Astrocyte of the cerebellum (primary cell): ENCODE data around the gene PAK2.

Experiments used
- DNase-seq: peaks from one replicate; pipeline ENCODE4 v3.0.0-alpha.2; 2011; ENCODE audit warnings: low read depth
- H3K4me3 ChIP-seq: 2 replicates; pipeline ENCODE4 v1.5.1; 2011; ENCODE audit warnings: mild to moderate bottlenecking, low read depth, low read length, moderate library complexity
- CTCF ChIP-seq: IDR thresholded peaks from 2 replicates; pipeline ENCODE4 v1.5.1; 2012; ENCODE audit warnings: low read length, low read depth, moderate library complexity, mild to moderate bottlenecking; ENCODE audit errors: missing control alignments
- in situ Hi-C: cut with HindIII; loops from 2 replicates; pipeline ENCODE4 v1.10.0; 2017; ENCODE audit warnings: low sequenced_read_pairs

PAK2 gene

GRCh38 chr3:196695849-196696226 lies 43.8 kb upstream of the PAK2 start:
- in situ Hi-C loops: loop anchor here (10.0 kb wide), 2 partner anchors 61 to 169 kb away; partner anchors contain the start of genes NRROS and SENP5
- no peak for DNase-seq
- TF ChIP-seq CTCF: no peak
- no peak overlapping the region for H3K4me3 ChIP-seq

- DNase-seq: no peak
- H3K4me3 ChIP-seq: no peak overlapping the region
- in situ Hi-C loops: loop anchor here (10.0 kb wide), 2 partner anchors 62 to 168 kb away; partner anchors contain the start of genes NRROS and SENP5
- TF ChIP-seq CTCF: no peak
These were observed 42.4 kb upstream of the PAK2 start for GRCh38 chr3:196697270-196697669.

- no peak for TF ChIP-seq CTCF
- DNase-seq: no peak
- in situ Hi-C loops: loop anchor here (10.0 kb wide), 2 partner anchors 65 to 165 kb away; partner anchors contain the start of genes NRROS and SENP5
- H3K4me3 ChIP-seq: no peak overlapping the region
These were observed 39.9 kb upstream of the PAK2 start for GRCh38 chr3:196699749-196700148.

- no peak for DNase-seq
- H3K4me3 ChIP-seq: no peak overlapping the region
- no peak for TF ChIP-seq CTCF
- in situ Hi-C loops: no loop called here
These were observed 38.9 kb upstream of the PAK2 start for GRCh38 chr3:196700801-196701200.

DNA sequence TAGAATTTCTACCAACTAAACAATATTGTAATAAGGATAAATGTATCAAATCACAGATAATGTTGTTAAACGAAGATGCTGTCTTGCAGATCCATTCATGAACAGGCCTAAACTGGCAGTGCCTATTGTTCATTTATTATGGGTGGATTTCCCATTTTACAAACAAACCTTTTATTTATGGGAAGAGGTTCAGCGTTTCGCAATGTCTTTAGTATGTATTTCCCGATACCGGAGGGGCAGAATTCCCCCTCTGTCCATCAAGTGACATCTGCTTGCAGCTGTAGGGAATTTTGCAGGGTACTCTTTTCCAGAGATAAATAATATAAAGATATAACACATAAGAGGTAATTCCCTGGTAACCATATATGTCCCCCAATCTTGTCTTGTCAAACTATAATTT lies 33.3 kb upstream of the PAK2 start:
- no peak for DNase-seq
- no peak for TF ChIP-seq CTCF
- no peak overlapping the region for H3K4me3 ChIP-seq
- in situ Hi-C loops: no loop called here

DNA sequence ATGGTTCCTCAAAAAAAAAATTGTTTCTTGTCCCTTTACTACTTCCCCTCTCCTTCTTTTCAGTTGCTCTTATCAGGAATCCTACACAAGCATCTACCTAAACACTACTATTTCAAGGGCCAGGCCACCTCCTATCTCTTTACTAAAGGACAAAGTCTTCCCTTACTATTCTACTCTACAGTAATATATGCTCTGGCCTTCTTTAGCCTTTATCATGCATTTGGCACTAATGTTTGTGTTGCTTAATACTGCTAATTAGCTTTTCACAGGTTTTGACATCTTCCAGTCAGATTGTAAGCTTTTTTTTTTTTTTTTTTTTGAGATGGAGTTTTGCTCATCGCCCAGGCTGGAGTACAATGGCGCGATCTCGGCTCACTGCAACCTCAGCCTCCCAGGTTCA lies 32.9 kb upstream of the PAK2 start:
- no peak for TF ChIP-seq CTCF
- in situ Hi-C loops: no loop called here
- no peak for DNase-seq
- no peak overlapping the region for H3K4me3 ChIP-seq

- TF ChIP-seq CTCF: no peak
- in situ Hi-C loops: no loop called here
- no peak for DNase-seq
- no peak overlapping the region for H3K4me3 ChIP-seq
These were observed 32.1 kb upstream of the PAK2 start for GRCh38 chr3:196707566-196707965.
